ENCODE results near the gene PERM1.
"Not testable (repeated sequence)": the region's sequence is repeated elsewhere in the genome, so short reads cannot be mapped to it uniquely, and the experiment has no call there.

PERM1 gene

DNA sequence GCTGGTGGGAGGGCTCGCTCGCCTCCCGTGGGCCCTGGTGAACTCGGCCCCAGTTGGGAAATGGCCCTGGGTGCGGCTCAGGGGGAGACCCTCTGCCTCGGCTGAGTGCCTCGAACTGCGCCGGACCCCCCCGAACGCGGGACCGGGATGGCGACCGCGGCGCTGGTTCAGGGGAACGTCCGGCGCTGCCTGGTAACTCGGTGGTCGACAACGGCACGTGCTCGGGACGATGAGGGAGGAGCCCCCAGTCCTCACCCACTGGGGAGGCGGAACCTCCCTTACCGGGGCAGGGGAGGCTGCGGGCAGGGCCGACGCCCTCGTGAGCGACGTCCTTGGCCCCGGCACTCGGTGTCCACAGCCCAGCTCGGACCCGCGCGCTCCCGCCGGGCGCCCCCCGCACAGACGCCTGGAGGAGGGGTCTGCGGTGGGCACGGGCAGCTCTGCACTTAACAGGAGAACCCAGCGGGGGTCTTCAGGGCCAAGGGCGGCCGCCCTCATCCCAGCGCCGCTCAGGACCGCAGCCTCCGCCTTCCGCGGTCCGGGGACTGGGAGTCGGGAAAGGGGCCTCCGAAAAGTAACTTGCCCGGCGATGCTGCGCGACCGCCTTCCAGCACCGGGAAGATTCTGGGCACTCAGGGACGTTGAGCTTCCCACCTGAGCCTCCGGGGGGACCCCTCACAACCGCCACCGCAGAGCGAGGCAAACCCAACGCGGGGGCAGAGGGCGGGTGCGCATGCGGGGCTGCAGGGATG, 16.3 kb upstream of the PERM1 start:
- peak; percentile 48 for DNase-seq

DNA sequence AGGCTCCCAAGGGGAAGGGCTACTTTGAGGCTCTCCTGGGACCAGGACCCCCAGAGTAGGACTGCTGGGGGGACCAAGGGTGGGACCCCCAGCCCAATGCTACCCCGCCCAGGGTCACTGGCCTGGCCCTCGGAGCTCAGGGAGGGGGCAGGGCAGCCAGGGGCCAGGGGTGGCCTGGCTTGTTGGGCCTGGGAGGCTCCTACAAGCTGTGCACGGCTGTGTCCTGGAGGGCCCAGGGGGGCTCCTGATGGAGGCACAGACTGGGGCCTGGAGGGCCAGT, 15.8 kb upstream of the PERM1 start:
- no peak for DNase-seq

DNA sequence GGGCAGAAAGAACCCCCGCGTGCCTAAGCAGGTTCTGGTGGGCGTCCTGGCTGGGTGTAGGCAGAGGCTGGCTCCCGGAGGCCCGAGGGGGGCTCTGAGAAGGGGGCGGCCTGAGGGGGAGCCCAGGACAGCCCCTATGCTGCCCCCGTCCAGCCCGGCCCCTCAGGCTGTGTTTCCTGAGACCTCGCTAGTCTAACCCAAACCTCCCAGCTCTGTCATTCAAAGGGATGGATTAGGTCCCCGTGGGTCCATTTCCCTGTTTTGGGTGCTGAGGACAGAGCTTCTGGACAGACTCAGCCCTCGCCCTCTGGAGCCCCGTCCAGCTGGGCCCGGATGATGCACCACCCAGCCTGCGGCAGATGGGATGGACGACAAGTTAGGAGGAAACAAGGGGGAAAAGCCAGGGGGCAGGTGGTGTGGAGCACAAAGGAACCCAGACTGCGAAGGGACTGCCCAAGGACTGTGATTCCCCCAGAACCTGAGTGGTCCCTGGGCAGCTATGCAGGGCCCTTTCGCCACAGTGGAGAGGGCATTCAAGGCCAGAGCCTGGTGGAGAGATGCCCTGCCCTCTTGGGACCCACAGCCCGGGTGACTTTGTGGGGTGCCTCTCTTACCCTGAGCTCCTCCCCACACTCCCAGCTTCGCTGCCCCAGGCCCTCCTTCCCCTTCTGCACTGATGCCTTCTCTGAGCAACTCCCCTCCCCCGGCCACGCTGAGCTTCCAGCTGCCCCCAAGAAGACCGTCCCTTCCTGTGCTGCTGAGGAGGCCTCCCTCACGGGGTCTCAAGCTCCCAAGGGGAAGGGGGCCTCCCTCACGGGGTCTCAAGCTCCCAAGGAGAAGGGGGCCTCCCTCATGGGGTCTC, 15.2 kb upstream of the PERM1 start:
- DNase-seq = no peak

DNA sequence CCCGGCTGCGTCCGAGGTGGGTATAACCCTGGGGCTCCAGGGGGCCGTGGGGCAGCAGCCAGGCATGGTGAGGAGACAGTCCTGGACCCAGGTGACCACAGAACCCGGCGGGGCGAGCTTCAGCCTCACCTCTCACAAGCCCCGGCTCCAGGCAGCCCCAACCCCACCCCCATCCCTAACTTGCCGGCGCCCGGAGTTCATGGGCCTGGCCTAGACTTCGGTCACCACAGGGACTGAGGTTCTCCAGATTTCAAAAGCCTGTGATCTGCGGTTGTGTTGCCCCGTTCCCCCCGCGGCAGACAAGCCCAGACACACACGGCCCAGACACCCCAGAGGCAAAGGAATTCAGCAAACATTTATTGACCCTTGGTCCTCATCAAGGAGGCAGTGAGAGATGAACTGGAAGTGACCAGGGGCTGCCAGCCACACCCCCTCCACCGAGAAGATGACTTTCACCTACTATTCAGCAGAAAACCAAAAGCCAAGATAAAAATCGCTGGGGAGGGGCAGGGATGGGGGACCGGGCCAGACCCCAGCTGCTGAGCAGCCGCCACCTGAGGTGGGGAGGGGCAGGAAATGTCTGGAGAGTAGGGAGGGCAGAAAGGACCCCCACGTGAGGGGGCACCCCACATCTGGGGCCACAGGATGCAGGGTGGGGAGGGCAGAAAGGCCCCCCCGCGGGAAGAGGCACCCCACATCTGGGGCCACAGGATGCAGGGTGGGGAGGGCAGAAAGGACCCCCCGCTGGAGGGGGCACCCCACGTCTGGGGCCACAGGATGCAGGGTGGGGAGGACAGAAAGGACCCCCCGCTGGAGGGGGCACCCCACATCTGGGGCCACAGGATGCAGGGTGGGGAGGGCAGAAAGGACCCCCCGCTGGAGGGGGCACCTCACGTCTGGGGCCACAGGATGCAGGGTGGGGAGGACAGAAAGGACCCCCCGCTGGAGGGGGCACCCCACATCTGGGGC, 14.1 kb upstream of the PERM1 start:
- DNase-seq = no peak

DNA sequence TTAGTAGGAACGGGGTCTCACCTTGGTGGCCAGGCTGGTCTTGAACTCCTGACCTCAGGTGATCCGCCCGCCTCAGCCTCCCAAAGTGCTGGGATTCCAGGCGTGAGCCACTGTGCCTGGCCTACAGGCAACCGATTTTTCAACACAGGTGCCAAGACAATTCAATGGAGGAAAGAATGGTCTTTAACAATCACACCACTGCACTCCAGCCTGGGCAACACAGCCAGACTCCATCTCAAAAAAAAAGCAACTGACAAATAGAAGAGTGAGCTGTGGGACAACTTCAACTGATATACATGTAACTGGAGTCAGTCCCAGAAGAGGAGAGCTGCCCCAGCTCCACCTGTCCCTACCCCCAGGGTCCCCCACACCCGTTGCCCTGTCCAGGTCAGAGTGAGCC, 12.7 kb upstream of the PERM1 start:
- not testable (repeated sequence) for DNase-seq

DNA sequence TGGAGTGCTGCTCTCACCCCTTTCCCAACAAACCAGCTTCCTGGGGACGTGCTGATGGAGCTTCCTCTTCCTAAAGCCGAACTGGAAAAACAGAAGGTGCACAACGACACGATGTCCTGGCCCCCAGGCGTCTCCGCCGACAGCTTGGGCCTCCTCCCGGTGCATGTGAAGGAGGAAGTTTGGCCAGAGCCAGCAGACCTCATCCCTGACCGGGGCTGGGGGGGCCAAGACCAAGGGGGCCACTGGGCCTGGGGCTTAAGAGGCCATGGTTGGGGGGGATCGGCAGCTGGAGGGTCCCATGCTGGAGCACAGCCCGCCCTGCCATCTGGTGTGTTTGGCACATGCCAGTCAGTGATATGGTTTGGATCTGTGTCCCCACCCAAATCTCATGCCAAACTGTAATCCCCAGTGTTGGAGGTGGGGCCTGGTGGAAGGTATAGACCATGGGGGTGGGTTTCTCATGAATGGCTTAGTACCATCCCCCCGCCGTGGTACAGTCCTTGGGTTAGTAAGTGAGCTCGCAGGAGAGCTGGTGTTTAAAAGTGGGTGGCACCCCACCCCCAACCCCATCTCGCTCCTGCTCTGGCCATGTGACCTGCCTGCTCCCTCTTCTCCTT, 11.6 kb upstream of the PERM1 start:
- DNase-seq = no peak

GRCh38 chr1:992362-992761, 10.5 kb upstream of the PERM1 start:
- no peak for DNase-seq

- no peak for DNase-seq
Observed at GRCh38 chr1:991895-992294, 10.0 kb upstream of the PERM1 start.

DNA sequence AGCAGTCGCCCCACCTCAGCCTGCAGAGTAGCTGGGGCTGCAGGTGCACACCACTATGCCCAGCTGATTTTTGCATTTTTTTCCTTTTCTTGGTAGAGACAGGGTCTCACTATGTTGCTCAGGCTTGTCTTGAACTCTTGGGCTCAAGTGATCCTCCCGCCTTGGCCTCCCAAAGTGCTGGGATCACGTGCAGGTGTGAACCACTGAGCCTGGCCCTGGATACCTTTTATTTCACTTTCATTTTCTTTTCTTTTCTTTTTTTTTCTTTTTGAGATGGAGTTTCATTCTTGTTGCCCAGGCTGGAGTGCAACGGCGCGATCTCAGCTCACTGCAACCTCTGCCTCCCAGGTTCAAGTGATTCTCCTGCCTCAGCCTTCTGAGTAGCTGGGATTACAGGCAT, 9.4 kb upstream of the PERM1 start:
- DNase-seq = not testable (repeated sequence)

DNA sequence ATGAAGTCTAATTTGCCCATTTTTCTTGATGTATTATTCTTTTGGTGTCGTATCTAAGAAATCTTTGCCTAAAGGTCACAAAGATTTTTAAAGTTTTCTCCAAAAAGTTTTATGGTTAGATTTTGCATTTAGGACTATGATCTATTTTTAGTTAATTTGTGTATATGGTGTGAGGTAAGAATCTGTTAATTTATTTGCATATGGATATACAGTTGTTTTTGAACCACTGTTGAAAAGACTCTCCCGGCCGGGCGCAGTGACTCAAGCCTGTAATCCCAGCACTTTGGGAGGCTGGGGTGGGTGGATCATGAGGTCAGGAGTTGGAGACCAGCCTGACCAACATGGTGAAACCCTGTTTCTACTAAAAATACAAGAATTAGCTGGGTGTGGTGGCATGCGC, 6.2 kb upstream of the PERM1 start:
- DNase-seq = not testable (repeated sequence)

DNA sequence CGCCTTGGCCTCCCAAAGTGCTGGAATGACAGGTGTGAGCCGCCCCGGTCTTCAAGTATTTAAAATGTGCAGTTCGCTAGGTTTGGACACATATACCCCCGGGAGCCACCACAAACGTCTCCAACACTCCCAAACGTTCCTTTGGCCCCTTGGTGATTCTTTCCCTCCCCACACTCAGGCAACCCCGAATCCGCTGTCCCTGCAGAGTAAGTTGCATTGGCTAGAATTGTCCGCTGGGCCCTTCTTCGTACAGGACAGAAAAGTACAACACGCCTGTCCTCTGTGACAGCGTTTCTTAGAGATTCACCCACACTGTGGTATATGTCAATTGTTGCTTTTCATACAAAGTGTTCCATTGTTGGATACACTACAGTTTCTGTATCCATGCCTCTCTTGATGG, 3.2 kb upstream of the PERM1 start:
- no peak for DNase-seq

DNA sequence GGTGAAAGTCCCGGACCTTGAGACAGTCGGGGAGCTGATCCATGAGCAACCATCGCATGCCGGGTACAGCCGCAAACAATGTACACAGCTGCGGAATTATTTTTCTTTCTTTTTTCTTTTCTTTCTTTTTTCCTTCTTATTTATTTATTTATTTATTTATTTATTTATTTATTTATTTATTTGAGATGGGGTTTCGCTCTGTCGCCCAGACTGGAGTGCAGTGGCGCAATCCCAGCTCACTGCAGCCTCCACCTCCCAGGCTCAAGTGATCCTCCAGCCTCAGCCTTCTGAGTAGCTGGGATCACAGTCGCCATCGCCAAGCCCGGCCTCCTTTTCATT, 2.6 kb upstream of the PERM1 start:
- DNase-seq = no peak

GRCh38 chr1:983798-984475, 2.0 kb upstream of the PERM1 start:
- no peak for DNase-seq

DNA sequence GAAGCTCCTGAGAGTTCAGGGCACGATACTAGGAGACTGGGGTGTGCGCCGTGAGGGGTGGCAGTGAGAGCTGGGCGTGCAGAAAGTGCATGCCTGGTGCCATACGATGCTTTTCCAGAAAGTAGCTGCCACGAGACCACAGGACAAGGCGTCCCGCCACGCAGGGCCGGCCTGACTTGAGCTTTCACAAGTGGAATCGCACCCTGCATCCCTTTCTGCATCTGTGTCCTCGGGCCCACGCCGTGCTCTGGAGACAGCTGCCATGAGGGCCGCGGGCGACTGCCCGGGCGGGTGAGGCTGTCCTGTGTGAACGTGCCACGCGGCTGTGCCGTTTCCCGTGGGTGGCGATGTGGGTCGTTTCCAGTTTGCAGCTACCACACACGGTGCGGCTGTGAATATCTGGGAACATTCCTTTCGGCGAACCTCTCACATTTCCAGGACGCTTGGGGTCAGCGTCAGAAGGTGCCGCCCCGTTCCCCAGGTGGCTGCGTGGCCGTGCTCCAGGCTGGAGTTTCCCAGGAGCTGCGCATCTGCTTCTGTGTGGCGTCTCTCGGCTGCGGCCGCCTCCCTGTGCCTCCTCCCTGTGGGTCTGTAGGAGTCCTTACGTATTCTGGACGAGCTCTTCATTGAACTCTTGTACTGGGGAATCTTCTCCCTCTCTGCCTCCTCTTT, 1.0 kb upstream of the PERM1 start:
- DNase-seq = no peak

GRCh38 chr1:981491-981954, 370 bp downstream of the PERM1 start:
- DNase-seq = no peak

- no peak for DNase-seq
Observed at GRCh38 chr1:980602-981395, 1.1 kb downstream of the PERM1 start.

DNA sequence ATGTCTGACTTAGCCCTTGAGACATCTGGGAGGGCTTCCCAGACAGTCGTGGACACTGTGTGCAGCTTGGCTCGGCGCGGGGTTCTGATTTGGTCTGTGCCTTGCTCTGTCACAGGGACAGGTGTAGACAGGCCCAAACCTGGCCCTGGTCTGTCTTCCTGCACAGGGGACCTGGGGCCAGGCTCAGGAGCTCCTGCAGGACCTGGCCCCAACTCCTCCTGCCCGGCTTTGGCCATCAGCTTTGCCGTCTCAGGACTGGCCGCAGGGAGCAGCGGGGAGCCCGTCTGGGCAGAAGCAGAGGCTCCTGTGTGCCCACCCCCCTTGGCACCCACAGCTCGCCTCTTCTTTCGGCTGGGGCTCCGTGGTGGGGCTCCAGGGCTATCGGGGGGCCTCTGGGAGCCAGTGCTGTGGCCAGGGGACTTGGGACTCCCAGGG, 1.7 kb downstream of the PERM1 start:
- DNase-seq = no peak

- no peak for DNase-seq
Observed at GRCh38 chr1:979744-980072, 2.2 kb downstream of the PERM1 start.

GRCh38 chr1:978835-979743, 2.8 kb downstream of the PERM1 start:
- no peak for DNase-seq
